ENCODE results near the gene PPARA. TPM values are rescaled to one million over a fixed set of nuclear protein-coding genes. Genes with fewer than 3 reads are reported as not detected.
A peak's percentile ranks its signal among the peaks of the same experiment; 100 is the strongest.

The PPARA gene
- total and polyA plus RNA-seq, 9 of the 15 experiments (the other 6 are each of a cell fraction or from before 2014, with no cell fraction given), result 0.64 to 5.3 (median 3.5) TPM

DNA sequence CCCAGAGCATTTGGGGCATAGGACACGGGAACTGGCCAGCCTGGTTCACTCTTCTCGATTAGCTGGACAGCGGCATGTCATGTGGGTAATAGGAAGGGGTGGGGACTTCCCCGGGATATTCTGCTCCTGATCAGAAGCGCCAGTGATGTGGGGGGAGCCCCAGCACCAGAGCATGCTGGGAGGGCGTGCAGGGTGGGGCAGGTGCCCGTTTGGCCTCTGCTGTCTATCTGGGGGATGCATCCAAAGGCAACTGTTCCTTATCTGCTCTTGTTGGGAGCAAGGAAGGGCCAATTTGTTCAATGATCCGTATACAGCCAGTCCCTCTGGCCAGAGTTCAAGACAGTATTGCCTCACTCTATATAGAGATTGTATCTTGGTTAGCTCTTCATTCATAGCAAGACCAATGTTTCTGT is 43.6 kb downstream of the PPARA start (continued):
- TF ChIP-seq HDAC1 (IDR thresholded peaks at IDR 0.05) (0 out of 4 replicates have a peak, but pooled peaks of 1 of the 2 experiments have one; percentile 19), STAT5B (CRISPR knock-in tag; IDR thresholded peaks at IDR 0.05) (no peak), NR2C1 (IDR thresholded peaks at IDR 0.05) (no peak), NR2C1 (tag; IDR thresholded peaks at IDR 0.05) (no peak), ZBTB2 (IDR thresholded peaks at IDR 0.05) (no peak), CCNT2 (IDR thresholded peaks at IDR 0.05; ENCODE audit: borderline replicate concordance, extremely low read depth, insufficient read length, low read depth, low read length) (peak; percentile 22), TEAD4 (IDR thresholded peaks at IDR 0.05; ENCODE audit: low read length) (peak; percentile 52; the same call in 1 of the 2 replicates), TEAD4 (CRISPR knock-in tag; IDR thresholded peaks at IDR 0.05; ENCODE audit: borderline replicate concordance) (no peak), ZC3H11A (IDR thresholded peaks at IDR 0.05; ENCODE audit: low read depth, low read length) (no peak), CEBPB (tag; IDR thresholded peaks at IDR 0.05) (peak; percentile 89), MNT (conservative IDR thresholded peaks at IDR 0.05) (peak in 1 of 2 experiments; percentile 36; a peak in 1 of 4 replicates), EHMT2 (IDR thresholded peaks at IDR 0.05) (peak; percentile 18; the same call in 1 of the 2 replicates), ATF3 (IDR thresholded peaks at IDR 0.05) (peak; percentile 67), ATF3 (CRISPR knock-in tag; conservative IDR thresholded peaks at IDR 0.05) (no peak), NFIC (IDR thresholded peaks at IDR 0.05) (peak; percentile 60), L3MBTL2 (IDR thresholded peaks at IDR 0.05) (peak; percentile 24; the same call in 1 of the 2 replicates), CCAR2 (IDR thresholded peaks at IDR 0.05; ENCODE audit: low read depth, low read length) (no peak), ATF7 (IDR thresholded peaks at IDR 0.05) (peak; percentile 54)
- TF ChIP-seq, protein P1, sequence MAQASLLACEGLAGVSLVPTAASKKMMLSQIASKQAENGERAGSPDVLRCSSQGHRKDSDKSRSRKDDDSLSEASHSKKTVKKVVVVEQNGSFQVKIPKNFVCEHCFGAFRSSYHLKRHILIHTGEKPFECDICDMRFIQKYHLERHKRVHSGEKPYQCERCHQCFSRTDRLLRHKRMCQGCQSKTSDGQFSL (CRISPR knock-in tag; IDR thresholded peaks at IDR 0.05), result peak; percentile 79
- TF ChIP-seq, protein P1 (tag; IDR thresholded peaks at IDR 0.05), result no peak
- TF ChIP-seq, protein P2, sequence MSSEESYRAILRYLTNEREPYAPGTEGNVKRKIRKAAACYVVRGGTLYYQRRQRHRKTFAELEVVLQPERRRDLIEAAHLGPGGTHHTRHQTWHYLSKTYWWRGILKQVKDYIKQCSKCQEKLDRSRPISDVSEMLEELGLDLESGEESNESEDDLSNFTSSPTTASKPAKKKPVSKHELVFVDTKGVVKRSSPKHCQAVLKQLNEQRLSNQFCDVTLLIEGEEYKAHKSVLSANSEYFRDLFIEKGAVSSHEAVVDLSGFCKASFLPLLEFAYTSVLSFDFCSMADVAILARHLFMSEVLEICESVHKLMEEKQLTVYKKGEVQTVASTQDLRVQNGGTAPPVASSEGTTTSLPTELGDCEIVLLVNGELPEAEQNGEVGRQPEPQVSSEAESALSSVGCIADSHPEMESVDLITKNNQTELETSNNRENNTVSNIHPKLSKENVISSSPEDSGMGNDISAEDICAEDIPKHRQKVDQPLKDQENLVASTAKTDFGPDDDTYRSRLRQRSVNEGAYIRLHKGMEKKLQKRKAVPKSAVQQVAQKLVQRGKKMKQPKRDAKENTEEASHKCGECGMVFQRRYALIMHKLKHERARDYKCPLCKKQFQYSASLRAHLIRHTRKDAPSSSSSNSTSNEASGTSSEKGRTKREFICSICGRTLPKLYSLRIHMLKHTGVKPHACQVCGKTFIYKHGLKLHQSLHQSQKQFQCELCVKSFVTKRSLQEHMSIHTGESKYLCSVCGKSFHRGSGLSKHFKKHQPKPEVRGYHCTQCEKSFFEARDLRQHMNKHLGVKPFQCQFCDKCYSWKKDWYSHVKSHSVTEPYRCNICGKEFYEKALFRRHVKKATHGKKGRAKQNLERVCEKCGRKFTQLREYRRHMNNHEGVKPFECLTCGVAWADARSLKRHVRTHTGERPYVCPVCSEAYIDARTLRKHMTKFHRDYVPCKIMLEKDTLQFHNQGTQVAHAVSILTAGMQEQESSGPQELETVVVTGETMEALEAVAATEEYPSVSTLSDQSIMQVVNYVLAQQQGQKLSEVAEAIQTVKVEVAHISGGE (CRISPR knock-in tag; IDR thresholded peaks at IDR 0.05), result 0 out of 6 replicates have a peak, but pooled peaks of 1 of the 3 experiments have one; percentile 26

Data from K562 (cell line).